ENCODE results near the gene ARMH3.

Gene ARMH3

DNA sequence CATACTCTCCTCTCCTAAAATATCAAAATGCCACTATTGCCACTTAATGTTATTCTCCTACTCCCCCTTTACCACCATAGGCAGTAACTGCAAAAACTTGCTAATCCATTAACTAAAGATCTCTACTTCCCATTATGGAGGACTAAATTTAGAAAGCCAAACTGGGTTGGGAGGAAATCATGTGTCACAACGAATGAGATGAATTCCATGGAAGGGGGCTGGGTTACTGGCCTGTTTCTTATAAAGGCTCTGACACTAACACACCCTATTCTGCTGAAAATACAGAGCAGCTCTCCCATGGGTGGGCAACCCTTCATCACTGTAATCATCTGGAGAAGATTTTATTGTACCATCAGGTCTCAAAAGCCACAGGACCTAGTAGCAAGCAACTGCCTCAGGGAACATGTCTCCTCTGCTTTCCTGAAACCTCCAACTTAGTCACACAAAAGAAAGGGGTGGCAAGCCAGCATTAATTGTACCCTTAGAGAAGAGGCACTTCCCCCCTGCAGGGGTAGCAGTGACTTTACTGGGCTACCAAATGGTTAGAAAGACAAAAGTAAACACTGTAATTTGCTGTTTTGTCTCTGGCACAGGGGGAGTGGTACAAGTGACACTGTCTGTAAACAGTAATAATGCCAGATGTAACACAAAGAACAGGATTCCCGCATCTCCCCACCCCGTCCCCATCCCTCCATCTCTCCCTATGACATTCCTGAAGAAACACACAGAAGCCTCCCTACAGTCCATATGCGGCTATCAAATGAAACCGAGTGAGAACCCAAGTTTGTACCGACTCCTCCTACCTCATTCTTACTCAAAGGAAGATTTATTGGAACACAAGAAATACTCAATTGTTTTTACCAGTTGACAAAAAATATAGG, 81.6 kb downstream of the ARMH3 start:
- no peak for DNase-seq

DNA sequence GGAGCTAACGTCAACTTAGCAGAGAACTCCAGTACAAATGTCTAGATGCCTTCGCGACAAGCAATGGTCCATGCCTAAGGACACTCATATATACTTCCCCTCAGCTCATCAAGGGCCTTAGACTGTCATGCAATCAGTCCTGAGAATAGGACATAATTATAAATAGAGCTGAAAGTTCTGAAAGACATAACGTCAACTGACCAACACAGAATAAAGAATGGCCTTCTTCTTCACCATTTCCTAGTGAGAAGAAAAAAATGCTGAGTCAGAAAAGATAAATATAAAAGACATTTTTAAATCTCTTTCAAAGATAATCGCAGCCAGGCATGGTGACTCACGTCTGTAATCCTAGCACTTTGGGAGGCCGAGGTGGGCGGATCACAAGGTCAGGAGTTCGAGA, 83.2 kb downstream of the ARMH3 start:
- no peak for DNase-seq

GRCh38 chr10:101969412-101969922, 86.5 kb downstream of the ARMH3 start:
- DNase-seq, result no peak

- DNase-seq, result no peak
Observed at GRCh38 chr10:101968940-101969321, 87.0 kb downstream of the ARMH3 start.

- no peak for DNase-seq
Observed at GRCh38 chr10:101968286-101968939, 87.6 kb downstream of the ARMH3 start.

GRCh38 chr10:101967713-101968112, 88.3 kb downstream of the ARMH3 start:
- no peak for DNase-seq

GRCh38 chr10:101967119-101967518, 88.9 kb downstream of the ARMH3 start:
- DNase-seq, result no peak

DNA sequence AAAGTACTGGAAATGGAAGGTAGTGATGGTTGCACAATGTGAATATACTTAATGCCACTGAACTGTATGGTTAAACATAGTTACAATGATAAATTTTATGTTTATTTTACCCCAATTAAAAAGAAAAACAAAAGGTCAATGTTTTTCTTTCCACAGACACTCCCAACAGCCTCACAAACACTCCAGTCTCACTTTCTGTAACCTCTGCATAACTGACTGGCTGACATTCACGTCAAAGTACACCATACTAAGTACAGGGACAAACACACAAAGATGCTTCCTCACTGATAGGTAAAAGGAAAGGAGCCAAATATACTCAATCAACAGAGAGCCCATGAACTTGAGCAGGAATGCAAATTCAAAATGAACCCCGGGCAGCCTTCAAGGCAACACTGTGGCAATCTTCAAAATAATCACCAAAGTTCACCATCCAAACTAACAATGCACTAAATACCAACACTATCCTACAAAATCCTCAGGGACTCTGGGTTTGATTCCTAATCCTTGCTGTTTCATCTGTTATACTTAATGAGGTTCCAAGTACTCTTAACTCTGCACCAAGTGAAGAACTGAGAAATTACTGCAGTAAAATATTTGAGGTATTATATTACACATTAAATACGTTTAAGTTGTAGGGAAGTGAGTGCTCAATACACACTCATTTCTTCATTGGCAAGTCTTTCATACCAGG, 90.8 kb downstream of the ARMH3 start:
- no peak for DNase-seq

DNA sequence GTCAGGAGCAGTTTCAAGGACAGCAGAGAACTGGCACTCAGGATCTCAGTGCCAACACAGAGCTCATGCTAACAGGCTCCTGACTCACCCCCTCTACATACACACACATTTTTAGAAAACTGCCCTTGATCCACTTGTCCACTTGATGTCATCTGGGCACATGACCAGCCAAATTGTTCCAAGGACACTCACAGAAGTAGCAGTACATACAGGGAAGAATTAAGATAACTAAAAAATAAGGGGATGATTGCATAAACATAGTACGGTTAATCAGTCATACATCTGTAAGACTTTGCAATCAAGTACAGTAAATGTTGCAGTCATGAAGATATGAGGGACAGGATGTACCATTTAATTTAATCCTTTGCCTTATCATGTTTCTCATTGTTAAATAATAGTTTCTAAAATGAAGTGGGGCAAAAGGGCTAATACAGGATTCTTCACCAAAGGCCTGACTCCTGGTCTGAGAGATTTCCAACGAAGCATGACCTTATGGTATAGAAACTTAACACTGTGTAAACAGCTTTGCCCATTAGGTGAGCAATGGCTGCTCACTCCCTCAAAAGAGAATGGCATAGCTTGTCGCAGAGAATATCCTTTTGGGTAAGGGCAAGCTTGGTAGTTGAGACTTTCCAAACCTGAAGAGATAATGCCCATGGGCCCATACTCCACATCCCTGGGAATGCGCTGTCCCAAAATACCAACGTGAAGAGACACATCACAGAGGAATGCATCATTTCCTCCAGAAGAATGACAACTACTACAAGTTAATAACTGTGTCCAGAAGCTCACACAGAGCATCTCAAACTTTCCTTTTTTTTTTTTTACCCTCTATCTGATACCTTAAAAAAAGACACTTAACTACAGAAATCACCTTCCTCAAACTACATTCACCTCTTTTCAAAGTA, 94.1 kb downstream of the ARMH3 start:
- DNase-seq, result no peak

DNA sequence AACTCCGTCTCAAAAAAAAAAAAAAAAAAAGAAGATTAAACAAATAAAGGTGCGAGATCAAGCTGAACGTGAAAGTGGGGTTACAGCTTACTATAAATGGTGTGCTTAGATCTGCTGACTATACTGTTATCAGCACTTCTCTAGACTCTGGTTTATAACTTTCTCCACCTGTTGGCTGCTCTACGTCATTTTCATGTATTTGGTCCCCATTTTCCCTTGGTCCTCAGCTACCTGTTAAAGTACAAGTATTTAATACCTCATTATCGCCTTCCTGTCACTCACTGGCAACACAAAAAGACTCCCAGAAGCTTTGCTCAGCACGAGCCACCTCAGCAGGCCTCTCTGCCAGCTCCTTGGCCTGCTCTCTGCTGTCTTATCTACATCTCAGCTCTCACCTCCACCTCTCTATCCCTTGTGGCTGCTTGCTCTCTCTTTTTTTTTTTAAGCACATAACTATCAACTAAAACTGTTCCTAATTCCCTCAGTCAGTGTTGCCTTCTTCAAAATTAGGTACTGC, 95.0 kb downstream of the ARMH3 start:
- DNase-seq, result no peak

DNA sequence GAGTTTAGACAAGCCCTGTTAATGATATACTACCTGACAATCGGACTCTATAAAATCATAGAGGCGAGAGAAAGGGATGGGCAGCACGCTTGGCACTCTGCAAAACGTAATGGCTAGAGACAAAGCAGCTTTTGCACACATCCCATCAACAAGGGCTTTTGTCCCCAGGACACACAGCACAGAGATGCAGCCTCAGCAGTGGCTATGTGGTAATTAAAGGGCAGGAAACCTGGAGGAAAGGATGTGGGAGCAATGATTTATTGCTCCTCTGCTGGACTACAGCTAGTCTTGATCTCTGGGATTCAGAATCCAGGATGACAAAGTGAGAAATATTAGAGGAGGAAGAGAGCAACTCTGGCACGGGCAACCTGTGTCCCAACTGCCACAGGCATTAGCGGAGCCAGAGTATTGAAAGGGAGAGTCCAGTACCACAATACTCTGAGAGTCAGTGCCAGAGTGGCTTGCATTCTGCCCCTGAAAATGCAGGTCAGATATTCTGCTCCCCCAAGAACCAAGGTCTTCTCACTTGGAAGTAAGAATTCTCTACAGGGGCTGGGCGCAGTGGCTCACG, 96.5 kb downstream of the ARMH3 start:
- no peak for DNase-seq

GRCh38 chr10:101958691-101959090, 97.3 kb downstream of the ARMH3 start:
- no peak for DNase-seq

GRCh38 chr10:101956898-101957297, 99.1 kb downstream of the ARMH3 start:
- no peak for DNase-seq

DNA sequence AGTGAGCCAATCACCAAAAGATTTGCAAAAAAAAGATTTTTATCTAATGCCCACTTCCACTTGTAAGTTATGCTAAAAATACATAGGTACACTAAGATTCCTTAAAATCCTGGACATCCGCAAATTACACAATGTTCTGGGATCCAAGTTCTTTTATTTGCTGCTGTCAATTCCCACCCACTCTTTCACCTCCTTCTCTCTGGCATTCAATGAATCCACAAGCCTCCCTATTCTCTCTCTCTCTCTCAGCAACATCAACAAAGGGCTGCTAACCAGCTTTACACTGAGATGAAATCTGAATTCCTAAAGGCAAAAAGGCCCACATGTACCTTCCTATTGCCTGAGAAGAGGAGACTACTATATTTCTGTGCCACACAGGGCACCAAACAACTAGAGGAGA, 99.9 kb downstream of the ARMH3 start:
- no peak for DNase-seq

DNA sequence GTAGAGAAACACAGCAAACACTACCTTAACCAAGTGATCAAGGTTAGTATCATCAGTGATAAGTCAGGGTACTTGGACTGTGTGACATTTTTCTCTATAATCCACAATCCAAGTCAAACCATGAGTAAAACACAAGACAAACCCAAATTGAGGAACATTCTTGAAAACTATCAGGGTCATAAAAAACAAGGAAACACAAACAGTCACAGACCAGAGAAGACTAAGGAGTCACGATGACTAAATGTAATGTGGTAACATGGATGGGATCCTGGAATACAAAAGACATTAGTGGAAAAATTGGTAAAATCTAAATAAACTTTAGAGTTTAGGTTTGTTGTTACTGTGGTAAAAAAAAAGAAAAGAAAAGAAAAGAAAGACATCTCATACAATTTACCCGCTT, 103.8 kb downstream of the ARMH3 start:
- DNase-seq, result no peak

DNA sequence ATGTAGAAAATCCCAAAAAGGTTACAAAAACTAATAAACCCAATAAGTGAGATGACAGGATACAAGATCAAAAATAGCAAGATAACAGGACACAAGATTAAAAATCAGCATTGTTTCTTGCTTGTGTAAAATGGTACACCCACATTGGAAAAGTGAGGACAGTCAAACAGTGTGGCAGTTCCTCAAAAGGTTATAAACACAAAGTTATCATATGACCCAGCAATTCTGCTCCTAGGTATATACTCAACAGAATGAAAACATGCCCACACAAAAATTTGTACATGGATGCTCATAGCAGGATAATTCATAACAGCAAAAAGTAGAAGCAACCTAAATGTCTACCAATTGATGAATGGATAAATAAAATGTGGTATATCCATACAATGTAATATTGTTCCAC, 105.8 kb downstream of the ARMH3 start:
- no peak for DNase-seq

- no peak for DNase-seq
Observed at GRCh38 chr10:101941871-101942270, 114.1 kb downstream of the ARMH3 start.

DNA sequence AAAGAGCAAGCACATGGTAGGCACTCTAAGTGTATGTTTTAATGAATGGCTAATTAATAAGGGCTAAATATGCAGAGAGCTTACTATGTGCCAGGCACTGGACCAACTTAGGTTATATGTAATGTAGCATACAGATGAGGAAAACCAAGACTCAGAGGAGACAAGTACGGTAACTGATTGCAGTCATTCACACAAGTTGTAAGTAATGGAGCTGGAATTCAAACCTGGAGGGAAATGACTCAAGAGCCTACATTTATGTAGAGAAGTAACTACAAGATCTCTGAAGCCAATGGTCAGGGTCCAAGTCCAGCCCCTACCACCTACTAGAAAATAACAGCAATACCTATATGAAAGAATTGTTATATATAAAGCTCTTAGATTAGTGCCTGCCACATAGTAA, 115.1 kb downstream of the ARMH3 start:
- DNase-seq, result no peak

GRCh38 chr10:101939729-101940128, 116.2 kb downstream of the ARMH3 start:
- no peak for DNase-seq

- DNase-seq, result no peak
Observed at GRCh38 chr10:101939008-101939648, 116.8 kb downstream of the ARMH3 start.

DNA sequence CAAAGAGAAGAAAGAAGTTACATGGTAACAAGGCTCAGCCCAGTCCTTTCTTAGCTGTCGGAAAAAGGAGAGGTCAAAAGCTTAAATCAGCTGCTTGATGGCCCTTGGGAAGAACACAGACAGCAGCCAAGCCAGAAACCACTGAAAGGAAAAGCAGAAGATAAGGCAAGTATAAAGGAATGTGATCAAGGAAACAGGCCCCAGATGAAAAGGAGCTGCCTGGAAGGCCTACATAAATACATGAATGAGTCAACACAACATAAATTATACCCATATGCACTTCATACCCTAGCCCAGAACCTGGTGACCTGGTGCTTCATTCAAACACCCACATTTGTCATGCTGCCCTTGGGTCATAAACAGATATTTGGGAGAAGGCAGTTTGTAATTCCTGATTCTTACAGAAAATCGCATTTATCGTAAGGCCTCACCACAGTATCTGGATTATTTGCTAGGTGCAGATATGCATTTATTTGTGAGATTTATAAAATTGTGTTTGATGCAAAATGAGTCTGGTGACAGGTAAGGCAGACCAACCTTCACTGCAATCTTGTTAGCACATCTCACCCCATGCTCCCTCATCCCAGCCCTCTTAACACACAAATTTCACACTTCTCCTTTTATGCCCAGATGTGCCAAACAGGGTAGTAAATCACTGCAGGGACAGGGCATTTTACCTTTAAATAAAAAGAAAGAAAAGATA, 117.5 kb downstream of the ARMH3 start:
- DNase-seq, result no peak
